Measurements from ENCODE around the gene ENPP6. TPM values are rescaled to one million over a fixed set of nuclear protein-coding genes. Genes with fewer than 3 reads are reported as not detected.

The ENPP6 gene
- total RNA-seq, 4 donors from 2014 or later, result 0.97 TPM; not detected in 3

DNA sequence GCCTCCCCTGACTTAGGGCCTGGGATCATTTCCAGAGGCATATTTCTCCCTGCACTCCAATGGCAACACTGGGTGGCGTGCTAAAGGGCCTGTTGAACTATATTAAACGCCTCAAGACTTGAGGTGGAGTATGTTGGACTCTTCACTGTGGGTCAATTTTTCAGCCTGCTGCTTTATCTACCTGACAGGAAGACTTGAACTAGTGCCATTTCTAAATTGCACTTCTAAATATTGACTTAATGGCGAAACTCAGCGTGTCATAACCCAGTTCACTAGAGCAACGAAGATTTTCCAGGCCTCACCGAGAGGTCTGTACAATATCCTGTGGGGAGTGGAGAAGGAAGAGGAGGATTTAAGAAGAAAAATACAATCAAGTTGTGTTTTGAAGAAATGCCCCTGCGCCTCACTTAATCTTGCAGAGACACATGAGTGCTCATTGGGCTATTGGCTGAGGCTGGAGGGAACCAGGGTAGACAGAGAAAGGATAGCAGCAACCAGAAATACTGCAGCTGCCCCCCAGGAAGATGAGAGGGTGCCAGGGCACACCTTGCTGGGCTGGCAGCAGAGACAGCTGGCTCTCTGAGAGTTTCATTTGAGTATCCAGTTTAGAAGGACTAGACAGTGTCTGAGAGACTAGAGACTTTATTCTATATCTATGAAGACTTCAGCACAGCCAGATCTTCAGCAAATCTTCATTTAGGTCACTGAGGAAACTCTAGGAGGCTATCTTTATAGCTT, 67.4 kb downstream of the ENPP6 start:
- DNase-seq, result no peak
- H3K27me3 ChIP-seq, result no peaks in the 10 kb centered on the region
- intact Hi-C loops (cut with DNase I; ENCODE audit: low total_unique reads), result no loop called here
- no peaks in the 10 kb centered on the region for H3K9me3 ChIP-seq
- TF ChIP-seq, protein P1, sequence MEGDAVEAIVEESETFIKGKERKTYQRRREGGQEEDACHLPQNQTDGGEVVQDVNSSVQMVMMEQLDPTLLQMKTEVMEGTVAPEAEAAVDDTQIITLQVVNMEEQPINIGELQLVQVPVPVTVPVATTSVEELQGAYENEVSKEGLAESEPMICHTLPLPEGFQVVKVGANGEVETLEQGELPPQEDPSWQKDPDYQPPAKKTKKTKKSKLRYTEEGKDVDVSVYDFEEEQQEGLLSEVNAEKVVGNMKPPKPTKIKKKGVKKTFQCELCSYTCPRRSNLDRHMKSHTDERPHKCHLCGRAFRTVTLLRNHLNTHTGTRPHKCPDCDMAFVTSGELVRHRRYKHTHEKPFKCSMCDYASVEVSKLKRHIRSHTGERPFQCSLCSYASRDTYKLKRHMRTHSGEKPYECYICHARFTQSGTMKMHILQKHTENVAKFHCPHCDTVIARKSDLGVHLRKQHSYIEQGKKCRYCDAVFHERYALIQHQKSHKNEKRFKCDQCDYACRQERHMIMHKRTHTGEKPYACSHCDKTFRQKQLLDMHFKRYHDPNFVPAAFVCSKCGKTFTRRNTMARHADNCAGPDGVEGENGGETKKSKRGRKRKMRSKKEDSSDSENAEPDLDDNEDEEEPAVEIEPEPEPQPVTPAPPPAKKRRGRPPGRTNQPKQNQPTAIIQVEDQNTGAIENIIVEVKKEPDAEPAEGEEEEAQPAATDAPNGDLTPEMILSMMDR (IDR thresholded peaks at IDR 0.05), result no peak
- no peak for TF ChIP-seq POLR2A (IDR thresholded peaks at IDR 0.05)
- H3K36me3 ChIP-seq, result no peaks in the 10 kb centered on the region
- no peak overlapping the region for H3K27ac ChIP-seq
- H3K4me3 ChIP-seq, result no peak overlapping the region
- no peaks in the 10 kb centered on the region for H3K4me1 ChIP-seq

GRCh38 chr4:184148738-184149637, 68.7 kb downstream of the ENPP6 start:
- Histone ChIP-seq H3K27ac (no peak overlapping the region), H3K27me3 (no peaks in the 10 kb centered on the region), H3K4me3 (no peak overlapping the region), H3K9me3 (no peaks in the 10 kb centered on the region), H3K4me1 (no peaks in the 10 kb centered on the region), H3K36me3 (no peaks in the 10 kb centered on the region)
- TF ChIP-seq, protein P1 (IDR thresholded peaks at IDR 0.05), result no peak
- no peak for TF ChIP-seq POLR2A (IDR thresholded peaks at IDR 0.05)
- no peak for DNase-seq
- intact Hi-C loops (cut with DNase I; ENCODE audit: low total_unique reads), result no loop called here

GRCh38 chr4:184147858-184148737, 69.6 kb downstream of the ENPP6 start:
- intact Hi-C loops (cut with DNase I; ENCODE audit: low total_unique reads), result no loop called here
- Histone ChIP-seq H3K36me3 (no peaks in the 10 kb centered on the region), H3K4me1 (no peaks in the 10 kb centered on the region), H3K9me3 (no peaks in the 10 kb centered on the region), H3K27ac (no peak overlapping the region), H3K27me3 (no peaks in the 10 kb centered on the region), H3K4me3 (no peak overlapping the region)
- TF ChIP-seq, protein P1 (IDR thresholded peaks at IDR 0.05), result no peak
- no peak for TF ChIP-seq POLR2A (IDR thresholded peaks at IDR 0.05)
- no peak for DNase-seq

DNA sequence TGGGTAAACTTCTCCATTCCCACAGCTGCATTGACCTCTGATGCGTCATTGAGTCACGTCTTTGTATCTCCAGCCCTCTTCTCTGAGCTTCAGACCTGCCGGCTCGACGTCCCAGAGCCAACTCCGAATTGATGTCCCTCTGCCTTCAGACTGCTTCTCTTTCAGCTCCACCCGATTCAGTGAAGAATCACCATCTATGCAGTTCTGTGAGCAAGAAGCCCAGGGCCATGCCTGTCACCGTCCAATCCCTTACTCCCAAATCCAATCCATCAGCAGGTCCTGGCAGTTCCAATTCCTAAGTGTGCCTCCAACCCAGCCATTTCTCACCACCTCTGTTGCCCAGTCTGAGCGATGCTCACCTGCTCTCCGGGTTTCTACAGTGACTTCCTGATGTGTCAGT, 70.7 kb downstream of the ENPP6 start:
- Histone ChIP-seq H3K9me3 (no peaks in the 10 kb centered on the region), H3K27me3 (no peaks in the 10 kb centered on the region), H3K4me3 (no peak overlapping the region), H3K27ac (no peak overlapping the region), H3K4me1 (no peaks in the 10 kb centered on the region), H3K36me3 (no peaks in the 10 kb centered on the region)
- DNase-seq, result no peak
- TF ChIP-seq, protein P1 (IDR thresholded peaks at IDR 0.05), result no peak
- no peak for TF ChIP-seq POLR2A (IDR thresholded peaks at IDR 0.05)
- intact Hi-C loops (cut with DNase I; ENCODE audit: low total_unique reads), result no loop called here

Measured in uterus (tissue), 4 donors.